ENCODE results near the gene INSM1.

INSM1 gene

GRCh38 chr20:20362774-20363433, 5.0 kb upstream of the INSM1 start:
- no peak for DNase-seq

- DNase-seq, result no peak
Observed at GRCh38 chr20:20363434-20363798, 4.5 kb upstream of the INSM1 start.

GRCh38 chr20:20363799-20364592, 3.9 kb upstream of the INSM1 start:
- no peak for DNase-seq

GRCh38 chr20:20364593-20365479, 3.1 kb upstream of the INSM1 start:
- no peak for DNase-seq

- no peak for DNase-seq
Observed at GRCh38 chr20:20365480-20366161, 2.3 kb upstream of the INSM1 start.

- no peak for DNase-seq
Observed at GRCh38 chr20:20366551-20366875, 1.4 kb upstream of the INSM1 start.

- DNase-seq, result no peak
Observed at GRCh38 chr20:20366876-20367574, 879 bp upstream of the INSM1 start.

GRCh38 chr20:20368418-20369249, 730 bp downstream of the INSM1 start:
- DNase-seq, result no peak

GRCh38 chr20:20369250-20370093, 1.6 kb downstream of the INSM1 start:
- no peak for DNase-seq

GRCh38 chr20:20370094-20370575, 2.2 kb downstream of the INSM1 start:
- DNase-seq, result no peak

GRCh38 chr20:20371083-20371482, 3.2 kb downstream of the INSM1 start:
- no peak for DNase-seq

- DNase-seq, result no peak
Observed at GRCh38 chr20:20371681-20372080, 3.8 kb downstream of the INSM1 start.

GRCh38 chr20:20373091-20373571, 5.2 kb downstream of the INSM1 start:
- no peak for DNase-seq

- no peak for DNase-seq
Observed at GRCh38 chr20:20375862-20376261, 8.0 kb downstream of the INSM1 start.

GRCh38 chr20:20386192-20386591, 18.3 kb downstream of the INSM1 start:
- no peak for DNase-seq

GRCh38 chr20:20390393-20390792, 22.5 kb downstream of the INSM1 start:
- DNase-seq, result no peak

- DNase-seq, result no peak
Observed at GRCh38 chr20:20391115-20391514, 23.2 kb downstream of the INSM1 start.

- no peak for DNase-seq
Observed at GRCh38 chr20:20391766-20392165, 23.9 kb downstream of the INSM1 start.

GRCh38 chr20:20393207-20394120, 25.6 kb downstream of the INSM1 start:
- no peak for DNase-seq
